ENCODE measurements around the gene ZRANB3.

ZRANB3 gene

GRCh38 chr2:135530313-135531230 is at the start of gene ZRANB3:
ZRANB3 (minus strand) TSS chr2:135531218.
- Histone ChIP-seq H3K9ac (ENCODE audit: low read depth in 1 of 2, low read length in 2 of 2) (peak within 1 kb of the TSS; percentile 76 to 78), H3K27me3 (ENCODE audit: control insufficient read depth in 2 of 2, insufficient read depth in 2 of 2, low read length in 2 of 2) (no peaks in the 10 kb centered on the region), H3K9me3 (ENCODE audit: control insufficient read depth in 2 of 2, low read length in 2 of 2) (no peaks in the 10 kb centered on the region), H3K4me1 (ENCODE audit: control insufficient read depth in 2 of 2, insufficient read depth in 2 of 2, low read length in 2 of 2) (peaks cover 9 to 11% of the 10 kb centered on the region in 2 donors), H3K36me3 (ENCODE audit: control insufficient read depth in 2 of 2, insufficient read depth in 2 of 2, low read length in 2 of 2) (no peaks in the 10 kb centered on the region), H3K4me3 (ENCODE audit: low read length in 2 of 2) (peak within 1 kb of the TSS; percentile 87 to 92), H3K27ac (ENCODE audit: low read depth in 2 of 2, low read length in 2 of 2) (peak within 1 kb of the TSS; percentile 91 to 95)

GRCh38 chr2:135573620-135574019 is 42.6 kb upstream of the ZRANB3 start:
- Histone ChIP-seq H3K4me3 (ENCODE audit: low read length in 2 of 2) (no peak overlapping the region), H3K36me3 (ENCODE audit: control insufficient read depth in 2 of 2, insufficient read depth in 2 of 2, low read length in 2 of 2) (no peaks in the 10 kb centered on the region), H3K9me3 (ENCODE audit: control insufficient read depth in 2 of 2, low read length in 2 of 2) (no peaks in the 10 kb centered on the region), H3K4me1 (ENCODE audit: control insufficient read depth in 2 of 2, insufficient read depth in 2 of 2, low read length in 2 of 2) (no peaks in the 10 kb centered on the region), H3K27me3 (ENCODE audit: control insufficient read depth in 2 of 2, insufficient read depth in 2 of 2, low read length in 2 of 2) (no peaks in the 10 kb centered on the region), H3K9ac (ENCODE audit: low read depth in 1 of 2, low read length in 2 of 2) (no peak overlapping the region), H3K27ac (ENCODE audit: low read depth in 2 of 2, low read length in 2 of 2) (no peak overlapping the region)

GRCh38 chr2:135570884-135571283 is 39.9 kb upstream of the ZRANB3 start:
- no peak overlapping the region for H3K27ac ChIP-seq (ENCODE audit: low read depth in 2 of 2, low read length in 2 of 2)
- no peak overlapping the region for H3K9ac ChIP-seq (ENCODE audit: low read depth in 1 of 2, low read length in 2 of 2)
- H3K9me3 ChIP-seq (ENCODE audit: control insufficient read depth in 2 of 2, low read length in 2 of 2): no peaks in the 10 kb centered on the region
- no peak overlapping the region for H3K4me3 ChIP-seq (ENCODE audit: low read length in 2 of 2)
- H3K27me3 ChIP-seq (ENCODE audit: control insufficient read depth in 2 of 2, insufficient read depth in 2 of 2, low read length in 2 of 2): no peaks in the 10 kb centered on the region
- no peaks in the 10 kb centered on the region for H3K4me1 ChIP-seq (ENCODE audit: control insufficient read depth in 2 of 2, insufficient read depth in 2 of 2, low read length in 2 of 2)
- no peaks in the 10 kb centered on the region for H3K36me3 ChIP-seq (ENCODE audit: control insufficient read depth in 2 of 2, insufficient read depth in 2 of 2, low read length in 2 of 2)

- Histone ChIP-seq H3K4me1 (ENCODE audit: control insufficient read depth in 2 of 2, insufficient read depth in 2 of 2, low read length in 2 of 2) (no peaks in the 10 kb centered on the region), H3K9ac (ENCODE audit: low read depth in 1 of 2, low read length in 2 of 2) (no peak overlapping the region), H3K4me3 (ENCODE audit: low read length in 2 of 2) (no peak overlapping the region), H3K27me3 (ENCODE audit: control insufficient read depth in 2 of 2, insufficient read depth in 2 of 2, low read length in 2 of 2) (no peaks in the 10 kb centered on the region), H3K9me3 (ENCODE audit: control insufficient read depth in 2 of 2, low read length in 2 of 2) (no peaks in the 10 kb centered on the region), H3K36me3 (ENCODE audit: control insufficient read depth in 2 of 2, insufficient read depth in 2 of 2, low read length in 2 of 2) (peaks cover 0 to 2% of the 10 kb centered on the region in 2 donors), H3K27ac (ENCODE audit: low read depth in 2 of 2, low read length in 2 of 2) (no peak overlapping the region)
These were observed 32.8 kb upstream of the ZRANB3 start for GRCh38 chr2:135563793-135564192.

GRCh38 chr2:135561925-135562324 is 30.9 kb upstream of the ZRANB3 start:
- Histone ChIP-seq H3K27ac (ENCODE audit: low read depth in 2 of 2, low read length in 2 of 2) (no peak overlapping the region), H3K4me3 (ENCODE audit: low read length in 2 of 2) (no peak overlapping the region), H3K9me3 (ENCODE audit: control insufficient read depth in 2 of 2, low read length in 2 of 2) (no peaks in the 10 kb centered on the region), H3K36me3 (ENCODE audit: control insufficient read depth in 2 of 2, insufficient read depth in 2 of 2, low read length in 2 of 2) (peaks cover 0 to 2% of the 10 kb centered on the region in 2 donors), H3K9ac (ENCODE audit: low read depth in 1 of 2, low read length in 2 of 2) (no peak overlapping the region), H3K27me3 (ENCODE audit: control insufficient read depth in 2 of 2, insufficient read depth in 2 of 2, low read length in 2 of 2) (no peaks in the 10 kb centered on the region), H3K4me1 (ENCODE audit: control insufficient read depth in 2 of 2, insufficient read depth in 2 of 2, low read length in 2 of 2) (no peaks in the 10 kb centered on the region)

GRCh38 chr2:135557530-135557929 is 26.5 kb upstream of the ZRANB3 start:
- Histone ChIP-seq H3K4me1 (ENCODE audit: control insufficient read depth in 2 of 2, insufficient read depth in 2 of 2, low read length in 2 of 2) (no peaks in the 10 kb centered on the region), H3K9ac (ENCODE audit: low read depth in 1 of 2, low read length in 2 of 2) (no peak overlapping the region), H3K36me3 (ENCODE audit: control insufficient read depth in 2 of 2, insufficient read depth in 2 of 2, low read length in 2 of 2) (peaks cover 0 to 2% of the 10 kb centered on the region in 2 donors), H3K27me3 (ENCODE audit: control insufficient read depth in 2 of 2, insufficient read depth in 2 of 2, low read length in 2 of 2) (no peaks in the 10 kb centered on the region), H3K27ac (ENCODE audit: low read depth in 2 of 2, low read length in 2 of 2) (no peak overlapping the region), H3K9me3 (ENCODE audit: control insufficient read depth in 2 of 2, low read length in 2 of 2) (no peaks in the 10 kb centered on the region), H3K4me3 (ENCODE audit: low read length in 2 of 2) (no peak overlapping the region)

GRCh38 chr2:135555311-135555710 is 24.3 kb upstream of the ZRANB3 start:
- H3K9me3 ChIP-seq (ENCODE audit: control insufficient read depth in 2 of 2, low read length in 2 of 2): no peaks in the 10 kb centered on the region
- no peak overlapping the region for H3K9ac ChIP-seq (ENCODE audit: low read depth in 1 of 2, low read length in 2 of 2)
- H3K4me3 ChIP-seq (ENCODE audit: low read length in 2 of 2): no peak overlapping the region
- H3K4me1 ChIP-seq (ENCODE audit: control insufficient read depth in 2 of 2, insufficient read depth in 2 of 2, low read length in 2 of 2): no peaks in the 10 kb centered on the region
- no peaks in the 10 kb centered on the region for H3K27me3 ChIP-seq (ENCODE audit: control insufficient read depth in 2 of 2, insufficient read depth in 2 of 2, low read length in 2 of 2)
- H3K36me3 ChIP-seq (ENCODE audit: control insufficient read depth in 2 of 2, insufficient read depth in 2 of 2, low read length in 2 of 2): no peaks in the 10 kb centered on the region
- H3K27ac ChIP-seq (ENCODE audit: low read depth in 2 of 2, low read length in 2 of 2): no peak overlapping the region

- Histone ChIP-seq H3K4me1 (ENCODE audit: control insufficient read depth in 2 of 2, insufficient read depth in 2 of 2, low read length in 2 of 2) (no peaks in the 10 kb centered on the region), H3K27me3 (ENCODE audit: control insufficient read depth in 2 of 2, insufficient read depth in 2 of 2, low read length in 2 of 2) (no peaks in the 10 kb centered on the region), H3K9me3 (ENCODE audit: control insufficient read depth in 2 of 2, low read length in 2 of 2) (no peaks in the 10 kb centered on the region), H3K4me3 (ENCODE audit: low read length in 2 of 2) (no peak overlapping the region), H3K36me3 (ENCODE audit: control insufficient read depth in 2 of 2, insufficient read depth in 2 of 2, low read length in 2 of 2) (no peaks in the 10 kb centered on the region), H3K27ac (ENCODE audit: low read depth in 2 of 2, low read length in 2 of 2) (no peak overlapping the region), H3K9ac (ENCODE audit: low read depth in 1 of 2, low read length in 2 of 2) (no peak overlapping the region)
These were observed 21.9 kb upstream of the ZRANB3 start for GRCh38 chr2:135552887-135553286.

GRCh38 chr2:135551356-135551755 is 20.3 kb upstream of the ZRANB3 start:
- Histone ChIP-seq H3K27me3 (ENCODE audit: control insufficient read depth in 2 of 2, insufficient read depth in 2 of 2, low read length in 2 of 2) (no peaks in the 10 kb centered on the region), H3K9me3 (ENCODE audit: control insufficient read depth in 2 of 2, low read length in 2 of 2) (no peaks in the 10 kb centered on the region), H3K9ac (ENCODE audit: low read depth in 1 of 2, low read length in 2 of 2) (no peak overlapping the region), H3K36me3 (ENCODE audit: control insufficient read depth in 2 of 2, insufficient read depth in 2 of 2, low read length in 2 of 2) (no peaks in the 10 kb centered on the region), H3K27ac (ENCODE audit: low read depth in 2 of 2, low read length in 2 of 2) (no peak overlapping the region), H3K4me1 (ENCODE audit: control insufficient read depth in 2 of 2, insufficient read depth in 2 of 2, low read length in 2 of 2) (no peaks in the 10 kb centered on the region), H3K4me3 (ENCODE audit: low read length in 2 of 2) (no peak overlapping the region)

- Histone ChIP-seq H3K4me1 (ENCODE audit: control insufficient read depth in 2 of 2, insufficient read depth in 2 of 2, low read length in 2 of 2) (no peaks in the 10 kb centered on the region), H3K27me3 (ENCODE audit: control insufficient read depth in 2 of 2, insufficient read depth in 2 of 2, low read length in 2 of 2) (no peaks in the 10 kb centered on the region), H3K9me3 (ENCODE audit: control insufficient read depth in 2 of 2, low read length in 2 of 2) (no peaks in the 10 kb centered on the region), H3K9ac (ENCODE audit: low read depth in 1 of 2, low read length in 2 of 2) (no peak overlapping the region), H3K4me3 (ENCODE audit: low read length in 2 of 2) (no peak overlapping the region), H3K36me3 (ENCODE audit: control insufficient read depth in 2 of 2, insufficient read depth in 2 of 2, low read length in 2 of 2) (no peaks in the 10 kb centered on the region), H3K27ac (ENCODE audit: low read depth in 2 of 2, low read length in 2 of 2) (no peak overlapping the region)
These were observed 16.3 kb upstream of the ZRANB3 start for GRCh38 chr2:135547311-135547710.
